Skeletal muscle satellite cell (primary cell): Measurements from ENCODE around the gene EXOSC10.
A peak's percentile ranks its signal among the peaks of the same experiment; 100 is the strongest.
"Not testable (repeated sequence)": the region's sequence is repeated elsewhere in the genome, so short reads cannot be mapped to it uniquely, and the experiment has no call there.

Experiments
- H3K27me3 ChIP-seq: 2 replicates; pipeline ENCODE4 v1.7.0; 2013; ENCODE audit warnings: low read length; ENCODE audit not compliant: control insufficient read depth, insufficient read depth
- H3K36me3 ChIP-seq: 2 replicates; pipeline ENCODE4 v1.7.0; 2013; ENCODE audit warnings: mild to moderate bottlenecking, control low read depth, low read length; ENCODE audit not compliant: insufficient read depth
- H3K4me1 ChIP-seq: 2 replicates; pipeline ENCODE4 v1.7.0; 2013; ENCODE audit warnings: low read length; ENCODE audit not compliant: control insufficient read depth, insufficient read depth
- H3K4me2 ChIP-seq: 2 replicates; pipeline ENCODE4 v1.7.0; 2013; ENCODE audit warnings: mild to moderate bottlenecking, low read length
- H3K4me3 ChIP-seq: 2 replicates; pipeline ENCODE4 v1.7.0; 2013; ENCODE audit warnings: low read length
- H3K9ac ChIP-seq: 2 replicates; pipeline ENCODE4 v1.7.0; 2013; ENCODE audit warnings: mild to moderate bottlenecking, low read depth, low read length, moderate library complexity
- H3K9me3 ChIP-seq: replicated peaks from 2 replicates; pipeline ENCODE4 v1.7.0; 2013; ENCODE audit warnings: mild to moderate bottlenecking, control low read depth, low read length

Gene EXOSC10

GRCh38 chr1:11058595-11059154 lies 41.0 kb downstream of the EXOSC10 start:
- H3K9ac ChIP-seq, result peak overlapping the region; percentile 91
- no peaks in the 10 kb centered on the region for H3K27me3 ChIP-seq
- peaks cover 32% of the 10 kb centered on the region for H3K36me3 ChIP-seq
- peaks cover 14% of the 10 kb centered on the region for H3K4me1 ChIP-seq
- peak overlapping the region; percentile 91 for H3K4me3 ChIP-seq
- H3K4me2 ChIP-seq, result peak overlapping the region; percentile 97
- H3K9me3 ChIP-seq, result no peaks in the 10 kb centered on the region

- H3K4me2 ChIP-seq, result no peak overlapping the region
- H3K27me3 ChIP-seq, result no peaks in the 10 kb centered on the region
- peaks cover 30% of the 10 kb centered on the region for H3K36me3 ChIP-seq
- peaks cover 10% of the 10 kb centered on the region for H3K4me1 ChIP-seq
- no peak overlapping the region for H3K9ac ChIP-seq
- no peaks in the 10 kb centered on the region for H3K9me3 ChIP-seq
- no peak overlapping the region for H3K4me3 ChIP-seq
These were observed 41.6 kb downstream of the EXOSC10 start for GRCh38 chr1:11058026-11058425.

GRCh38 chr1:11057477-11057876 lies 42.2 kb downstream of the EXOSC10 start:
- H3K9ac ChIP-seq, result no peak overlapping the region
- no peak overlapping the region for H3K4me2 ChIP-seq
- no peaks in the 10 kb centered on the region for H3K9me3 ChIP-seq
- H3K4me1 ChIP-seq, result peaks cover 5% of the 10 kb centered on the region
- H3K36me3 ChIP-seq, result peaks cover 30% of the 10 kb centered on the region
- H3K4me3 ChIP-seq, result no peak overlapping the region
- no peaks in the 10 kb centered on the region for H3K27me3 ChIP-seq

DNA sequence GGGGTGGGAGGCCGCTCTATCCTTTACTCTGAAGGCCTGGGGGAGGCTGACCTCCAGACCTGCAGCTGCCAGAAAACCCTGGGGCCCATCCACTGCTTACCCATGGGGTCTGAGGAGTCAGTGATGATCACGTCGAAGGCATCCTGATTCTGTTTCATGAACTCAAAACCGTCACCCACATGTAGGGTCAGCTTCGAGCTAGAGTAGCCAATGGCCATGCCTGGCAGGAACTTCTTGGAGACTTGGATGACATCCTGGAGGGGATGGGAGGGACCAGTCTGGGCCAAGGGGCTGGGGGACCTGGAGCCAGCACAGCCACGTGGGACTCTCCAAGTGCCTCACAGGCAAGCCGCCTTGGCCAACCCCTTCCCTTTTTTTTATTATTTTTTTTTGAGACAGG lies 43.2 kb downstream of the EXOSC10 start:
- H3K9ac ChIP-seq, result no peak overlapping the region
- peaks cover 5% of the 10 kb centered on the region for H3K4me1 ChIP-seq
- peaks cover 25% of the 10 kb centered on the region for H3K36me3 ChIP-seq
- no peak overlapping the region for H3K4me3 ChIP-seq
- H3K27me3 ChIP-seq, result no peaks in the 10 kb centered on the region
- H3K9me3 ChIP-seq, result no peaks in the 10 kb centered on the region
- no peak overlapping the region for H3K4me2 ChIP-seq

DNA sequence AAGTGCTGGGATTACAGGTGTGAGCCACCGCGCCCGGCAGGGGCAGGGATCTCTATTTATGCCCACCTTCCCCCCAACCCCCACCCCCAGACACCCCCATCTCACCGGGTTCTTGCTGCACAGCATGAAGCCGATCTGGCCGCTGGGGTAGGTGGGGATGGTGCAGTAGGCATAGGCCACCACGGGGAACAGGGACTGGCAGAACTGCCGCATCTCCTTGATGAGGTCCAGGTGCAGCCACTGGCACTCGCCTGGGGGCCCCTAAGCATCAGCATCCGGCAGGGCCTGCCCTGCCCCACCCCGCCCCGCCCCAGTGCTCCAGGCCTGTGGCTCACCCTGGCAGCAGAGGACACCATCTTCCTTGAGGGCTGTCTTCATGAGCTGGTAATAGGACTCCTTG lies 44.0 kb downstream of the EXOSC10 start:
- Histone ChIP-seq H3K4me2 (no peak overlapping the region), H3K9ac (no peak overlapping the region), H3K27me3 (no peaks in the 10 kb centered on the region), H3K36me3 (peaks cover 24% of the 10 kb centered on the region), H3K9me3 (no peaks in the 10 kb centered on the region), H3K4me1 (peaks cover 1% of the 10 kb centered on the region), H3K4me3 (no peak overlapping the region)

DNA sequence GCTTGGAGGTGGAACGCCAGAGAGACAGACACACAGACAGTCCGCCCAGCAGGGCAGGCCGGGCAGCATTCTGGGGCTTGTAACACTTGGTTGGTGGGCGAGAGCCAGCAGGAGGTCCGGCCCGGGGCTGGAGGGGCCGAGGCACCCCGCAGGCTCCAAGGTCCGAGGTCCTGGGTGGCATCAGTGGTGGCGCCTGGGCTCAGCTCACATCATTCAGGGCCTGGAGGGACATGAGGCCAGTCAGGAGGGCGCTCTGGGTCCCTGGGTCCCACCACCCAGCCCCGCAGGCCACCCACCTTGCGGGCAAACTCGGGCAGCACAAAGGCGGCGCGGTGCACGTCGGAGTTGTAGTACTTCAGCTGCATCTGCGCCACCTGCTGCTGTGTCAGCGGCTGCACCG lies 45.0 kb downstream of the EXOSC10 start:
- Histone ChIP-seq H3K9ac (no peak overlapping the region), H3K4me2 (no peak overlapping the region), H3K4me3 (no peak overlapping the region), H3K4me1 (no peaks in the 10 kb centered on the region), H3K36me3 (peaks cover 24% of the 10 kb centered on the region), H3K9me3 (no peaks in the 10 kb centered on the region), H3K27me3 (no peaks in the 10 kb centered on the region)

DNA sequence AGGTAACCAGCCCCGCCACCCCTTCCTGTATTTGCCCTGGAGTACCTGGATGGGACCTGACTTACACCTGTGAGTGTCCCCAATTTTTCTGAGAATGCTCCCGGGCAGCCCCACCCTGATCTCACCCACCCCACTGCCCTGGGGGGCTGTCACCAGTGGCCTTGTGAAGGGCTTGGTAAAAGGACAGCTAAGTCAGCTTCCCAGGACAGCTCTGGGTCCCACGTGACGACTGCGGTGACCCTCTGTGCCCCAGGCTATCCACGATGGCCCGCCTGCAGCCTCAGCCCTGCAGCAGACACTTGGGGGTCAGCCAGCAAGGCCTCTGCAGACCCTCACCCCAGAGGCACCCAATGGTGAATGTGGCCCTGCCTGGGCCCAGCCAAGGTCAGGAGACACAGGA lies 45.5 kb downstream of the EXOSC10 start:
- no peak overlapping the region for H3K4me3 ChIP-seq
- H3K27me3 ChIP-seq, result no peaks in the 10 kb centered on the region
- H3K4me2 ChIP-seq, result no peak overlapping the region
- H3K9ac ChIP-seq, result no peak overlapping the region
- H3K9me3 ChIP-seq, result no peaks in the 10 kb centered on the region
- peaks cover 24% of the 10 kb centered on the region for H3K36me3 ChIP-seq
- H3K4me1 ChIP-seq, result no peaks in the 10 kb centered on the region

- Histone ChIP-seq H3K36me3 (peaks cover 24% of the 10 kb centered on the region), H3K27me3 (no peaks in the 10 kb centered on the region), H3K4me2 (no peak overlapping the region), H3K9me3 (no peaks in the 10 kb centered on the region), H3K4me1 (no peaks in the 10 kb centered on the region), H3K4me3 (no peak overlapping the region), H3K9ac (no peak overlapping the region)
These were observed 45.9 kb downstream of the EXOSC10 start for GRCh38 chr1:11053758-11054137.

DNA sequence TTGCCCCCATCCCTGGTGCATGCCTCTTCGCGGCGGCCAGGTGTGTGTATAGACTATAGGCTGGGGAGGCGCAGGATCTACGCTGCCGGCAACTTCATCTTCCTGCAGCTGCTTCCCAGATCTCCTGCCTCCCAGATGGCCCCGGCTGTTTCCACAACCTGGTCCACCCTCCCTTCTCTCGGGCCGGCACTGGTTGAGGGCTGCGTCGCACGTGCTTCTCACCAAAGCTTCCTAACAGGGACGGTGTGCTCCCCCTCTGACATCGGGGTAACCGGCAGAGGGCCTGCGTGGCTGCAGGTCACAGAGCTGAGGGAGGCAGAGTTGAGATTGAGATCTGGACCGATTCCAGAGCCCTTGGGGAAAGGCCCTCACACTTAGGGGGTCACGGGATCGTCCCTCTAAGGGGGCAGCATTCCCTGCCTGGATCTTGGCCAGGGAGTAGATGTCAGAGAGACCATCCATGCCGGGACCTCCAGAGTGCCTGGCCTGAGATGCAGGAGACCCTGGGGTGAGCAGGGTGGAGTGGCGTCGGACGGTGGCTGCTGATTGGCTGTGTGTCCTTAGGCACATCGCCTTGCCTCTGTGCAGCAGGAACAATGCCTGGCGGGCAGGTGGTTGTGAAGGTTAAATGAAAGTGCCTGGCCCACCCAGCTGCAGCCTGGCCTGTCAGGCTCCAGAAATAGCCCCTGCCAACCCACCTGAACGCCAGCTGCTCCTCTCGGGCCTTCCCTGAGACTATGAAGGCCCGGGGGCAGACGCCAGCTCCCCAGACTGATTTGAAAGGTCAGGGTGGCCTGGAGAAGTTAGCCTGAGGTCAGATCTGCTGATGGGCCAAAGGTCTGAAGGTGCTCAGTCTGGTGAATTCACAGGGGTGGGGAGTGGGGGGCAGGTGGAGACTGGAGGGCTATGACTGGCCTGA lies 46.6 kb downstream of the EXOSC10 start:
- Histone ChIP-seq H3K4me2 (no peak overlapping the region), H3K36me3 (peaks cover 23% of the 10 kb centered on the region), H3K9me3 (no peaks in the 10 kb centered on the region), H3K4me3 (no peak overlapping the region), H3K9ac (no peak overlapping the region), H3K4me1 (no peaks in the 10 kb centered on the region), H3K27me3 (no peaks in the 10 kb centered on the region)

DNA sequence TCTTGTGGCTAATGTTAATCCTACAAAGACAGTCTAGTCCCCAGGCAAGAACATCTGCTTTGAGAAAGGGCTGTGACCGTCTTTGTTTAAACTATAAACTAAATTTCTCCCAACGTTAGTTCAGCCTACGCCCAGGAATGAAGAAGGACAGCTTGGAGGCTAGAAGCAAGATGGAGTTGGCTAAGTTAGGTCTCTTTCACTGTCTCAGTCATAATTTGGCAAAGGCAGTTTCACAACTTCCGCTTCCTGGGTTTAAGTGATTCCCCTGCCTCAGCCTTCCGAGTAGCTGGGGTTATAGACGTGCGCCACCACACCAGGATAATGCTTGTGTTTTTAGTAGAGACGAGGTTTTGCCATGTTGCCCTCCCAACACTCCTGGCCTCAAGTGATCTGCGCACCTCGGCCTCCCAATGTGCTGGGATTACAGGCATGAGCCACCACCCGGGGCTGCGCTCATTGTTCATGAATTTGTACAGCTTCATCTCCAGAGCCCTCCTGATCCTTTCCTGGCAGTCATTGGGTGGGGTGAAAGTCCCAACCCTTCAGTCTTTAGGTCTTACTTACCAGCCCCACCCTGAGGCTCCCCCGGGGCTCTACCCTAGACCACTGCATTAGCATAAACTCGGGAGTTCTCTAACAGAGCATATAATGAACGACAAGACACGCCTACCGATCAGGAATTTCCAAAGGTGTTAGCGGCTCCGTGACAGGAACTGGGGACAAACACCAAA lies 47.7 kb downstream of the EXOSC10 start:
- no peak overlapping the region for H3K4me2 ChIP-seq
- H3K4me1 ChIP-seq, result no peaks in the 10 kb centered on the region
- no peak overlapping the region for H3K9ac ChIP-seq
- H3K36me3 ChIP-seq, result peaks cover 16% of the 10 kb centered on the region
- no peak overlapping the region for H3K4me3 ChIP-seq
- H3K27me3 ChIP-seq, result no peaks in the 10 kb centered on the region
- H3K9me3 ChIP-seq, result no peaks in the 10 kb centered on the region

GRCh38 chr1:11051121-11051520 lies 48.5 kb downstream of the EXOSC10 start:
- H3K9me3 ChIP-seq, H3K4me1 ChIP-seq, H3K4me3 ChIP-seq, H3K9ac ChIP-seq, H3K4me2 ChIP-seq, H3K27me3 ChIP-seq: not testable (repeated sequence)
- H3K36me3 ChIP-seq, result peaks cover 10% of the 10 kb centered on the region
